Bronchial epithelial cell (primary cell): ENCODE measurements around the gene MIF. TPM values are rescaled to one million over a fixed set of nuclear protein-coding genes. Genes with fewer than 3 reads are reported as not detected.
A peak's percentile ranks its signal among the peaks of the same experiment; 100 is the strongest.

ENCODE experiments used
- DNase-seq: peaks from one replicate; pipeline ENCODE4 v3.0.0-alpha.2; 2010; ENCODE audit warnings: low read depth
- FAIRE-seq: peaks from 2 replicates; lab custom pipeline; 2011; peaks lifted over from hg19 to GRCh38; lab: Jason Lieb, UNC
- H3K27me3 ChIP-seq: 2 replicates; pipeline ENCODE4 v1.5.1; 2011; ENCODE audit warnings: low read length; ENCODE audit not compliant: control insufficient read depth, insufficient read depth
- H3K36me3 ChIP-seq: 2 replicates; pipeline ENCODE4 v1.5.1; 2011; ENCODE audit warnings: low read length; ENCODE audit not compliant: control insufficient read depth, insufficient read depth
- H3K4me3 ChIP-seq: 2 replicates; pipeline ENCODE4 v1.5.1; 2011; ENCODE audit warnings: mild to moderate bottlenecking, low read depth, low read length, control low read depth
- CTCF ChIP-seq: IDR thresholded peaks from 2 replicates; pipeline ENCODE4 v1.5.1; 2011; ENCODE audit warnings: mild to moderate bottlenecking, moderate library complexity, low read length, control low read depth, inconsistent platforms; ENCODE audit not compliant: insufficient read depth, severe bottlenecking
- total RNA-seq: library from RNA; depleted of rRNA; stranded (reverse); fragments of >200 nt; gene quantifications from 2 replicates; pipeline ENCODE4 v1.2.1, GENCODE V29; 2014

MIF gene
- total RNA-seq, 1 donor from 2014 or later: 252 TPM

DNA sequence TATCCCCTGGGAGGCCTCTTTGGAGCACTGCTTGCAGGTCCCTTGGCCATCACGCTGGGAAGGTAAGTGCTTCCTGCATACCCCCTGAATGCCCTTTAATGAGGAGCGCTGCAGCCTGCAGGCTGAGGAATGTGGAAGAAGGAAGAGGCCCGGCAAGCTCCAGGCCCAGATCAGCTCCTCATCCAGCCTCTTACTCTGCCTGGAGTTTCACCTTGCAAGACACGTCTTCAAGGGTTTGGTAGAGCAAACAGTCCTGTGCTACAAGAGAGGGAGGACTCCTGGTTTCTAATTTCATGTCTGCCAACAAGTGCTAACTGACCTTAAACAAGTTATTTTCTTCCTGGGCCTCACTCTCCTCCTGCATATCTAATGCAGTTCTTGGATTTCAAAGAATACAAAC is 25.6 kb upstream of the MIF start:
- Histone ChIP-seq H3K27me3 (no peaks in the 10 kb centered on the region), H3K4me3 (no peak overlapping the region), H3K36me3 (no peaks in the 10 kb centered on the region)
- no peak for FAIRE-seq
- no peak for TF ChIP-seq CTCF
- no peak for DNase-seq

DNA sequence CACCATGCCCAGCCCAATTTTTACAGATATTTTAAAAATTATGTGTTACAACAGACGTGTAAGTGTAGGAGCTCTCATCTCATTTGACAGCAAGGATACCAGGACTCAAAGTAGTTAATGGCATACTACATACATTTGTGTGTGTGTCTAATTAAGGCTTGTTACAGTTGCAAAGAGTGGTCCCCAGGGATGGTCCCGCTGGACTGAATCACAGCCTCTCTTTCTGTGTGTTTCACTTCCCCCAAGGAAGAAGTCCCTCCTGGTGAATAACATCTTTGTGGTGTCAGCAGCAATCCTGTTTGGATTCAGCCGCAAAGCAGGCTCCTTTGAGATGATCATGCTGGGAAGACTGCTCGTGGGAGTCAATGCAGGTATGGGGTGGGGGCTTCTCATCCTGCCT is 19.3 kb upstream of the MIF start:
- no peak for DNase-seq
- no peaks in the 10 kb centered on the region for H3K27me3 ChIP-seq
- peaks cover 3% of the 10 kb centered on the region for H3K36me3 ChIP-seq
- no peak for FAIRE-seq
- H3K4me3 ChIP-seq: no peak overlapping the region
- TF ChIP-seq CTCF: no peak

GRCh38 chr22:23875801-23876200 is 18.4 kb upstream of the MIF start:
- FAIRE-seq (peak; percentile 28), DNase-seq (no peak)
- Histone ChIP-seq H3K27me3 (no peaks in the 10 kb centered on the region), H3K4me3 (no peak overlapping the region), H3K36me3 (peaks cover 3% of the 10 kb centered on the region)
- TF ChIP-seq CTCF: no peak

- H3K4me3 ChIP-seq: no peak overlapping the region
- H3K36me3 ChIP-seq: peaks cover 3% of the 10 kb centered on the region
- TF ChIP-seq CTCF: no peak
- H3K27me3 ChIP-seq: no peaks in the 10 kb centered on the region
- DNase-seq (no peak), FAIRE-seq (peak; percentile 28)
These were observed 16.6 kb upstream of the MIF start for GRCh38 chr22:23877566-23877965.

- no peak for FAIRE-seq
- TF ChIP-seq CTCF: no peak
- H3K36me3 ChIP-seq: peaks cover 3% of the 10 kb centered on the region
These were observed 16.0 kb upstream of the MIF start for GRCh38 chr22:23878219-23878618.

GRCh38 chr22:23882370-23882769 is 11.8 kb upstream of the MIF start:
- no peaks in the 10 kb centered on the region for H3K36me3 ChIP-seq
- no peak for FAIRE-seq
- DNase-seq: no peak
- H3K27me3 ChIP-seq: no peaks in the 10 kb centered on the region
- no peak overlapping the region for H3K4me3 ChIP-seq
- no peak for TF ChIP-seq CTCF

More at GRCh38 chr22:23878219-23878618, 16.0 kb upstream of the MIF start:
- DNase-seq: no peak
- Histone ChIP-seq H3K4me3 (no peak overlapping the region), H3K27me3 (no peaks in the 10 kb centered on the region)
